ENCODE results near the gene PALMD.
A peak's percentile ranks its signal among the peaks of the same experiment; 100 is the strongest.

The PALMD gene

DNA sequence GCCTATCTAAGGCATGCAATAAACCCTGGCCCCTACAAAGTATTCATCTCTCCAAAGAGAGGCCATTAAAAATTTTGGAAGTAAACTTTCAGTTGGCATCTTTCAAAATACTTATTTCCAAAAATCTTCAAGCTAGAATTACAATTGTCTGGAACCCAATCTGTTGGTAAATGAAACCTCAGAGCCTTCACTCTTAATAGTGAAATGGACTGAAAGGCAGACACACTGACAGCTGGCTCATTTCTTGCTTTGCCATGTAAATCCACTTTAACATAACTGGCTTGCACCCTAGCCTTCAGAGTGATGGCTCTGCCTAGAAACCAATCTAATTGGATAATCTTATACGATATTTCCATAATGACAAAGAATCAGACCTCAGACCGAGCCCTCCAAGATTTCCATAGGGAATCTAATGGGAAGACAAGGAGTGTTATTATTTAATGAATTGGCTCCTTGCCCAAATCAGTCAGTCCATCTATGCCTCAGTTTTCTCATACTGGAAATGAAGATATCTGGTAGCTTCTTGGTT, 9.2 kb upstream of the PALMD start:
- DNase-seq = no peak

DNA sequence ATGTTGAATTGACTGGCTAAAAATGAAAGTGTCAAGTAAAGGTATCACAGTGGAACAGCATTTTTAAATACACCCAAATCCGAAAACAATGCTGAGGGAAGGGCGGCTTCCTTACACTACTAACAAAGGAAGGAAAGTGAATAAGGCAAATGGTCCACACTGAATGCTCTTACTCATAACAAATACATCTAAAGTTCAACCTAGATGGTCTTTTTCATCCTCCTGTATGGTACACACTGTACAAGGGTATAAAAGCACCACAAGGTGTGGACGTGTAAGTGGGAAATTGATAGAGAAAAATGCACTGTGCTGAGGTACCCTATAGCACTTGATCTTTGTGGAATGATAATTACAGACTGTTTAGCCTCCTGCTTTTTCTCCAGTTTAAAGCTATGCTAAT, 7.1 kb upstream of the PALMD start:
- no peak for DNase-seq

DNA sequence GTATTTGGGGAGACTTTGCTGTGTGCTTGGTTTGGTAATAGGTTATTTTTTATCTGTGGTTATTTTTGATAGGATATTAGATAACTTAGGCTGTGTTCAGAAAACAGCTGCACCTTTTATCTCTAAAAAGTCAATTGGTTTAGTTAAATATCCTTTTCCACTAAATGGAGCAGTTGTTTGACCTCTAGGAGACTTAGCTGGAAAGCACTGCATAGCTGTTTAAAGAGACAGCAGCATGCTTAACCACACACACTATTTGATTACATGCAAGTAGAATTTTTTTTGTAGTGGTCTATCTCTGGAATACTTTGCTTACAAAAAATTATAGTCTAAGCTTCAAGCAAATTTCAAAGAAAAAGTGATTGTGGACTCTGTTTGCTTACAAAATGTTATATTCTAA, 6.5 kb upstream of the PALMD start:
- no peak for DNase-seq

DNA sequence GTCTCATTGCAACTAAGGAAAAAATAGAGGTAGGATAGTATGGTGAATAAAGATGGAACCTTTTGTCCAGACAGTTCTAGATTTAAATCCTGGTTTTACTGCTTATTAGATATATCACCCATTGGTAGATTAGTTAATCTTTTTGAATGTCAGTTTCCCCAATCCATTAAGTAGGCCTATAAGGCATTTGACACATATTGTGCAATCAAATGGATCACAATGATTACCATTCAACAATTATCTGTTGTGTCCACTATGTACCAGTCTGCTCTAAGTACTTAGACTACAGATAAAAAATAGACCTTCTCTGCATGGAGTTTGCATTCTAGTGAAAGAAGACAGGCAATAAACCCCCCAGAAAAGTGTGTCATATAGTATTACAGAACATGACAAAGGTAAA, 6.0 kb upstream of the PALMD start:
- no peak for DNase-seq

DNA sequence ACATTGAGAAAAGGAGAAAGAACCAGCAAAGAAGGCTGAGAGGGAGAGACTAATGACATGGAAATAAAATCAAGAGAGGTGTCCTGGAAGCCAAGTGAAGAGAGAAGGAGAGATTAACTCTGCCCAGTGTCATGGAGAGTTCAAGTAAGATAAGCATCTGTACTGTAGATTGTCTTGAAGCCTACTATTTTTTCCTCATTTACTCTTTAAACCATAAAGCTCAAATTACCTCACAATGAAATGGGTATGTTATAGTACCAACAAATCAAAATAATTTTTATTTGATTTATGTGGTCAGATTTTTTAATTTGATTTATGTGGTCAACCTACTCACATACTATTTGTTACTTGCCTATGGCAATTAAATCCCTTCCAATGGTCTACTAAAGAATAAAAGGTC, 5.2 kb upstream of the PALMD start:
- no peak for DNase-seq

DNA sequence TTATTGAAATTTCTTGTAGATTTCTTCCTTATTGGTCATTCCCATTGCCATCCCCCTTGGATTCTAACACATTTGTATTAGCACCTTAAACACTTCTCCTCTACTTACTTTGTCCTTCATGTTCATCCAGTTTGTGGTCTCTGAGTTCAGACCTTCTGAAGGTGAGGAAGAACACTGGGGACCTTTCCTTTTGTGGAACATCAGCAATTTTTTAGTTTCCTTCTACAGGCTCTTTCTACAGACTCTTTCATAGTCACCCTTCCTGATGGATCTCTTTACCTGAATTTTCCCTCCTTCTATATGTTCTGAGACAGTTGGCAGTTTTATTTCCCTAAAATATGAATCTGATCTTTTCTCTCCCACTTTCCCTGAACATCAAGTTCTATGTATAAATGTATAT, 4.4 kb upstream of the PALMD start:
- DNase-seq = no peak

DNA sequence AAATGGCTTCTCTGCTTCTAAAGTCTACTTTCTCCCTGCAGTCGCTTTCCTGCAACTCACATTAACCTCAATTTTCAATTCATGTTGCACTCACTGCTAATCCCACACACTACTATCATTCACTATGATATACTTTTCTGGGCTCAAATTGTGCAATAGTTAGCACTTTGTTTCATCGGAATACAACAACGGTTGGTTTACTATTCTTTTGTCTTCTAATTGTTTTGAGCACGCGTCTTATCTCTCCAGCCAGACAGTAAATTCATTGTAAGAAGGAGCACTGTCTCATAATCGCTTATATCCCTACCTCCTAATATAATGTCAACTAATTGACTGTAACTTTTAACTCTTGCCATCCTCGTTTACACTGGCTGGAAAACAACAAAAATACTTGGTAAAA, 3.9 kb upstream of the PALMD start:
- DNase-seq = no peak

DNA sequence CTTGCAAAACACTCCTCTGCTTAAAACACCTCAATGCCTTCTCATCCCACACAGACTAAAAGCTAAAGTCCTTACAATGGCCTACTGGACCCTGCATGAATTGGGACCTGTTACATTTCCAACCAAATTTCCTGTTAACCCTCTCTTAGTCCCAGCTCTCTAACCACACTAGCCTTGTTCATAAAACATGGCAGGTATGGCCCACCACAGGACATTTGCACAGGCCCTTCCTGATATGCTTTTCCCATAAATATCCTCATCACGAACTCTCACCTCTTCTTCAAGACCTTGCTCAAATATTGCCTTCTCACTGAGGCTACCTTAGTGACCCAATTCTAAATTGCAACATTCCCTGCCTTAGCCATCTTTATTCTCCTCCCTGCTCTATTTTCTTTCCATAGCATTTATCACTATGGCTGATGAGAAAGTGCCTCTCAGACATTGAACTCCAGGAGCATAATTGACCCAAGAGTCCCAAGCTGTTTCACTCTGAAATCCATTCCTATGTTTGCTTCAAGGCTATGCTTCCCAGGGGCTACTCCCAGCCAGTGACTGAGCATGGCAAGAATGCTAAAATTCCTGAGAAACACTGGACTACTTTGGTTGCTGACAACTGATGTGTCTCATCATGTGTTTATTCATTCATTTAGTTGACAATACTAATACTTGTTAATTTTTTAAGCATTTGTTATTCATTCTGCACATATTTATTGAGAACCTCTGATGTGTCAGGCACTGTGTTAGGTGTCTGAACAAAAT, 2.7 kb upstream of the PALMD start:
- DNase-seq = no peak

DNA sequence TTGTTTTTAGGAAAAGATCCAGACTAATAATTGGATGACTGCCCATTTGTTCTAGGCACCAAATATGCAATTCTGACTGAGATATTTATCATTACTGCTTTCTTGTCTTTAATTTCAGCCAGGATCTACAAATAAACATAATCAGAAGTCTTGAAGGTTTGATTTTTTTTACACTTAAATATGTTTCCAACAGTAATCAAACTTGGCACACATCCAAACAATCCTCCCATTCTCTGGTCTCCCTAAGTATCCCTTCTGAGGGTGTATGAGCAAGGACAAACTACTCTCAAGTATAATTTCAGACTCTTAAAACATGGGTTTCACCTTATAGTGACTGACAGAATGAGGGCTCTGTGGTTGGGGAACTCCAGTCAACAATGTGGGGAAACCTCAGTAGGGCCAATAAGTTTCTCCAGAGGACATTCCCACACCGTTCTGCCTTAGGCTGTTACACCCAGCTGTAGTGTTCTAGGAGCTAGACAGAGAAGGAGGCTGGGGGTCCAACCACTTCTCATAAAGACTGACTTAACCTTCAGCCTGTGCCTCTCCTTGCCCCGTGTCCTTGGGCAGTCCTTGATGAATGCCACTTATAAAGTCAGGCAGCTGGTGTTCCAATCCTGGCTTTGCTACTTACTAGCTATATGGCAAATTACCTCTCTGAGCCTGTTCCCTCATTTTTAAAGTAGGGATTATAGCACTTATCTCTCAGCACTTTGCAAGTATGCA, 1.5 kb upstream of the PALMD start:
- DNase-seq = no peak

DNA sequence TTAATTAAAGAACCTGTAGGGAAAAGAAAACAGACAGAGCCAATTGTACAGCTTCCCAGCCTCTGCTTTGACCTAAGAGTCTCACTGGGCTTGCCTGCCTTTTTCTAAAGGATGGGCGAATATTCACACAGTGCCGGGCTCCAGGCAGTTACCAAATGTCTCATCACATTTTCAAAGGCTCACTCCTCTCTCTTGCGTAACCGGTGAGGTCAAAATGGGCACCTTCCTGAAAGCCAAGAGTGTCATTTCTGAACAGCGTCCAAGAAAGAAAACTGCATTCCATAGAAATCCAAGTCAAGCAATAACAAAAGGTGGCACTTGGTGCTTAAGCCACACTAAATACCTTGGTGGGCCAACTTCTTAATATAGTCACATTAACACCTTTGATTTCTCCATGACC, 710 bp upstream of the PALMD start:
- DNase-seq = no peak

DNA sequence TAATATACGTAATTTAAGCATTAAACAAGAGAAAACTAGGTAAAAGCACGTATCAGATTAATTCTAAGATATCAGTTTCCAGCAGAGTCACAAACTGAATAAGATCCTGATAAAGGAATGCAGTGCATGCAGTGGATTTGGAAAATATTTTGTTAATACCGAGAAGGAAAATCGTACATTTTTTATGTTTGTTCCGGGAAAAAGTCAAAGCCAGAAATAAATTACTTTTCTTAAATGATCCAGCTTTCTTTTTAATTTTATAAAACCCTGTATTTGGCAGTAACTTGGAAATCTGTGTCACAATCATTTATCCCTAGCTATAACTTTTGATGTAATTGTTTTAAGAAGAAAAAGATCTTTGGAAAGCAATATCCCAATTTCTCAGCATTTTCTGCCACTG, 955 bp downstream of the PALMD start:
- no peak for DNase-seq

DNA sequence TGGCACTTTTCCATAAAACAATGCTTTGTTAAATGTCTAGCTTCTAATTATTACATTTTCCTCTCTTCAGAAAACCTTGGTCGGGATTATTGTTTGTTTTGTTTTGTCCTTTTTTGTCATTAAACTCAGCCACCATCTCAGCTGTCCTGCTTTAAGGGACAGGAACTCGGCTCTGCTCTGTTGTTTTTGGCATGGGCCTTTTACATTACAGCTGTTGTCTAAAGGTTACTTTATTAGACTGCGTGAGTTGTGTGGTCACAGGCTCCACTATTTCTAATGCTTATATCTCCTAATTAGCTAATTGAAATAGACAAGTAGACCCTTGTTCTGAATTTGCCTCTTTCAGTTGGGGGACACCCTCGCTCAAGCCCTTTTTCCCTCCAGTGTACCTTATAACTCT, 1.6 kb downstream of the PALMD start:
- DNase-seq = no peak

DNA sequence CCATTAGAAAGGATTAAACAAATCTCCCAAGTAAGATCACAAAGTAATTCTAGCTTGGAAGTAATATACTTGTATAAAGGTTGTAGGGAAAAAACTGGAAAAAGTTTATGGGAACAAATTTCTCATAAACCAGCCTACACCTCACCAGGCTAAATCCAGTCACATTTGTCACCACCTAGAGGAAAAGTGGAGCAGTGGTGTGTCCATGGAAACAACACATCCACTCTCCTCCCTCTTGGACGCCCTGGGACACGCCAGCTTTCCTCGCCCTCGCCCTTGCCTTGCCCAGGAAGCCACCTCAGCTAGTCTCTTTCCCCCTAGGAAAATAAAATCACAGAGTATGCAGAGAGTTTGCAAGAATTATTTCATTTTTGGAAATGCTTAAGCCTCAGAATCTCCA, 2.2 kb downstream of the PALMD start:
- peak; percentile 74 for DNase-seq

DNA sequence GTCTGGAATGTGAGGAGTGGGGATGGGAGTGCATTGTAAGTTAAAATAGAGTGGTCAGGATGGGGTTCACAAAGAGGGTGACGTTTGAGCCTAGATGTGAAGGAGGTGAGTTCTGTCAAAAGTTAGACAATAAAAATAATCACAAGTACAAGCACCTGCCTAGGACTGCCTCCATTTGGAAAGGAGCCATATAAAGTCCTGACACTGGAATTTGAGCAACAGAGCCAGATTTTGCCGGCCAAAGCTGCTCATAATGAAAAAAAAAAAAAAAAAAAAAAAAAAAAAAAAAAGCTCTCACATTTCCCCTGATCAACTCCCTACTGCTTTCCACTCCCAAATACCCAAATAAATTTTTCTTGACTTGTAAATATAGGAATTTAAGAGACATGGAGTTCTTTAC, 4.1 kb downstream of the PALMD start:
- DNase-seq = no peak

DNA sequence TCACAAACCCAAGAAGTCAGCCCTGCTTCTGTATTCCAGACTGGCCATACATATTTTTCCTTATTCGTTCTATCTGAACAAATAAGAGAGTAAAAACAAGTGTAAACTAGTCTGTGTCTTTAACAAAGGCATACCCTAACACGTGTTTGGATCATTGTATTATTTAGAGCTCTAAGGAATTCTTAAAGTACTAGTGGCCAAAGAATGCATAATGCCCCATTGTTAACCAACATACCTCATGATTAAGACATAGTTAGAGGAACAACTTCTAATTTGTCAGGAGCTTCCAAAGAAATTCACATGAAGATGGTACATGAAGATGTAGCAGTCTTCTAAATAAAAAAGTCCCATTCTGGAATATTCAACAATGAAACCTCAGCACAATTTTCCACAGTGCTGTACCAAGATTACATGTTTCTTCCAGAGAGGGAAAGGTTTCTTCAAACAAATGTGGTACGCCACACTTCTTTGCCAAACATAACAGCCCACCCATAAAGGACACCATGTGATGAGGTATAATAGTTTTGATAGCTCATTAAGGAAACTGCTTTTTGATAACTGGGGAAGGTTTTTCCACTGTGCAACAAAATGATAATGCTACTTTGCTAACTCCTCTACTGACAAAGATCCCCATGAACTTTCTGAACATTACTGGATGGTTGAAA, 5.0 kb downstream of the PALMD start:
- no peak for DNase-seq

DNA sequence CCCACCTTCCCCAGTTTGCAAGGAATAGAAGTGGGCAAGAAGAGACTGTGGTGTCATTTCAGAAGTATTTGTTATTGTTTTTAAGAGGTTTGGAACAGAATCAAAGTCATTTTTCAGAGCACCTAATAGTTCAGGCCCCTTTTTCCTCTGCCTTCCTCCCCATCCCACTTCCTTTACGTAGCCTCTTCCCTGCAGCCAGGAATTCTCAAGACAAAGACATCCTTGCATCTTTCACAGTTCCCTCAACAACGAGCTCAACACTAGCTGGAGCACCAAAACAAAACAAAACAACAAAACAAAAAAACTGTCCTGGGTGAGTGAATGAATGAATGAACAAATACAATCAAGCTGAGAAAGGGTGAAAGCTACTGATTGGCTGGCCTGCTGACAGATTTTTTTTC, 7.0 kb downstream of the PALMD start:
- DNase-seq = no peak

DNA sequence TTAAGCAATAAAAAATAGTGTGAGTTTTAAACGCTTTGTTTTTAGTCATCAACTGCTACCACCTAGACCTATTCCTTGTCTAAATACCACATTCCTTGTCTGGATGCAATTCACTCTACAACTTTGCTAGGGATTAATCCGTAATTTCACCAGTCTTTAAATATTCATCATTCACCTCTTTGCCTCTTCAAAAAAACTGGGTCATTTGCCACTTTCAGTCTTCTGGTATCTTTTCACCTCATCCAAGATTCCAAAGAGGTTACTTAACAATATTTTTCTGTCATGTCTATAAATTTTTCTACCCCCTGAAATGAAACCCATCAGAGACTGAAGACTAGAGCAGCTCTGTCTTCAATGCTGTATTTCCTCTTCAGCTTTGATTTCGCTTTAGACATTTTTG, 9.5 kb downstream of the PALMD start:
- DNase-seq = no peak

DNA sequence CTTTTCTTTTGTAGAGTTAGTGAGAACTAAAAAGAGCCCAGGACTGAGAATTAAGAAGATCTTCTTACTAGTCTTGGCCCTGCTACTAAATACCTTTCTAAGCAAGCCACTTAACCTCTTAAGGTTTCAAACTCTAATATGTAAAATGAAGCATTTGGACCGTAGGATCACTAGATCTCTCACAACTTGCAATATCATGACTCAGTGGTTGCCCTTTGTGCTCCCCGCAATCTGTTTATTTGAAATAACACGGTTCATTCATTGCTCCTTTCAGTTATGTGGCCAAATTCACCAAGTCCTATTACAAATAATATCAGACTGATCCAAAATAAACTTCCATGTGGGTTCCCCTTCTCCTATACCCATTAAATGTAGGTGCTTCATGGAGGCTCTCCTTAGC, 10.8 kb downstream of the PALMD start:
- DNase-seq = no peak

DNA sequence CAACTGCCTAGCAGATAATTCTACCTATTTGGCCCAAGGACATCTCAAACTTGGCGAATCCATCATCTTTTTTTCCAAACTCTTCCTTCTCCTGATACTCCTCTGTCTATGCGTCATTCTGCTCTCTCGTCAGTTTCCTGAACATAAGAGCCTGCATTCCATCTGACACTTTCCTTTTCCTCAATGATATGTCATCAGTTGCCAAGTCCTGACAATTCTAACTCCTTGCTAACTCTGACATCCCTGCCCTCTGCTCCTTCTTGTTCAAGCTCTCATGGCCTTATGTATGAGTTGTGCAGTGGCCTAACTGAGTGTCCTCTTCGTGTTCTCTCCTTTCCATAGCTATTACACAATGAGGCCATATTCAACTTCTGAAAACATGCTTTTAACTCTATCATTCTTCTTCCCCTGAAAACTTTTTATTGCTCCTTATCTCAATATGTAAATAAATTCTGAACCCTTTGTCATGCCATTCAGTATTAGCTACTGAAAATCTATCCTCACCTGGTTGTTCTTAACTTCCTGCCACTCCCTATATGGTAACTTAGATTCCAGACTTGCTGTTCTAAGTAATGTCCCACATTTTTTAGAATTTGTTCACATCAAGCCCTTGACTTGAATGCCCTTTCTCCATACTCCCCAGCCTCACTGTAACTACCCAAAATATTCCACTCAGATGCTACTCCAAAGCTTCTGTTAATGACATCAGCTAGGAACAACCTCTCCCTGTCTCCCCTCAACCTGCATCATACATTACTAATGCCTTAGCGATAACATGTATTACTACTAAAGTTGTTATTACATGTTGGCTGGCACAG, 11.5 kb downstream of the PALMD start:
- no peak for DNase-seq

DNA sequence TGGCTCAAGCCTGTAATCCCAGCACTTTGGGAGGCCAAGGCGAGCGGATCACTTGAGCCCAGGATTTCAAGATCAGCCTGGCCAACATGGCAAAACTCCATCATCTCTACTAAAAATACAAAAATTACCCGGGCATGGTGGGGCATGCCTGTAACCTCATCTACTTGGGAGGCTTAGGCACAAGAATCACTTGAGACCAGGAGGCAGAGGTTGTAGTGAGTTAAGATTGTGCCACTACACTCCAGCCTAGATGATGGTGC, 12.0 kb downstream of the PALMD start:
- no peak for DNase-seq

DNA sequence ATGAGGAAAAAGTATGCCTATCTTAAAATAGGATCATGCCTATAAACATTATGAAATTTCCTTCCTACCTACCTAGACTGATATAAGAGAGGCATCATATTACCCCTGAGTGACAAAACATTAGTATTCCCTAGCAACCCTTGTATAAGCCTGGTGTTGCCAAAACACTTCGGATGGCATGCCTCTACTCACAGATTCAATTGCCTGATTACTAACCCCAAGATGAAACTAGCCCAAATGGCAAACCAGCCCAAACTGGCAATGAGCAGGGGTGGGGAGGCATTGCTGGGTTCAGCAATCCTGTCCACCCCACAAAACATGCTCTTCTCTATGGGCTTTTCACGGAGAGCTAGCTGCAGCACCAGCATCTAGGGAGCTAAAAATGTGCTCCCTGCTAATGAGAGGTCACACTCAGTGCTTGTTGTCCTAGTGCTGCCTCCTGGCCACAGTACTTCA, 13.9 kb downstream of the PALMD start:
- DNase-seq = no peak

DNA sequence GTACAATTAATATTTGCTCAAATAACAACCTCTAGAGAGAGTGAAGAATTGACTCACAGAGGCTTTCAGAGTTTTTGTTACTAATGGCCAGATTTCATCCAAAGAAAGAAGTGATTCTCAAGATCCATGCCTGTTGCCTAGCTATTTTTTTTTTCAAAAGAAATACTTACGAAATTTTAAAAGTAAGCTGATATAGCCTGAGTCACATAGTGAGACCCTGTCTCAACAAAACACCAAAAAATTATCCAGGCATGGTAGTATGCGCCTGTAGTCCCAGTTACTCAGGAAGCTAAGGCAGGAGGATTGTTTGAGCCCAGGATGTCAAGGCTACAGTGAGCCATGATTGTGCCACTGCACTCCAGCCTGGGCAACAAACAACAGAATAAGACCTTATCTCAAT, 14.6 kb downstream of the PALMD start:
- DNase-seq = no peak

DNA sequence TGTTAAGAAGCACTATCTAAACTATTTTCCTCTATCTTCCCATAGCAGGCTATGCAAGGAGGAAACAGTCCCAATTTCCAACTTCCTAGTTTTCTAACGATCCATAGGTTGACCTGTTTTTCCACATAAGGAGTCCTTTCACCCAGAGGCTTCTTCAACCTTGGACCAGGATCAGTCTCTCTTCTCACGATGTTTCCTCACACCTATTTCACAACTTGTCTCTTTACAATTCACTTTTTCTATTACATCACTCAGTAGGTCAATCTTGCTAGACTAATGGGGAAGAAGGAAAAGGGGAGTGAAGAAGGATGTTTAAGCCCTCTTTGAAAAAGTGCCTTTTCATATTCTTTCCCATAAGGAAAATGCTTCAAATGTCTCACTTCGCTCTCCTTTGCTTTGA, 15.9 kb downstream of the PALMD start:
- DNase-seq = no peak

All from NCI-H774 (cell line).